ENCODE measurements around the gene FGF21. TPM values are rescaled to one million over a fixed set of nuclear protein-coding genes. Genes with fewer than 3 reads are reported as not detected.
"Not testable (repeated sequence)": the region's sequence is repeated elsewhere in the genome, so short reads cannot be mapped to it uniquely, and the experiment has no call there.

FGF21 gene
- not detected for polyA plus RNA-seq (ENCODE audit: low read depth in 6 of 6)

GRCh38 chr19:48755084-48755641 lies at the start of gene FGF21:
FGF21 (plus strand) TSS chr19:48755524; CDS start chr19:48756237, 713 bp downstream.
- Mint-ChIP-seq H3K9me3 (no peaks in the 10 kb centered on the region), H3K27ac (no peak within 1 kb of the TSS), H3K4me3 (no peak within 1 kb of the TSS), H3K27me3 (peaks cover 23 to 66% (median 44%) of the 10 kb centered on the region in 3 donors), H3K4me1 (peaks cover 17 to 25% (median 17%) of the 10 kb centered on the region in 3 donors), H3K36me3 (no peaks in the 10 kb centered on the region)
- ATAC-seq (ENCODE audit: low read depth in 2 of 2) (no peak), DNase-seq (no peak)

- no peak for DNase-seq
- peak overlapping the region in 1 of 8 donors; percentile 82 for H3K4me3 Mint-ChIP-seq
- peaks cover 4 to 13% (median 13%) of the 10 kb centered on the region in 3 donors for H3K4me1 Mint-ChIP-seq
- no peak for ATAC-seq (ENCODE audit: low read depth in 2 of 2)
- peaks cover 0 to 3% (median 0%) of the 10 kb centered on the region in 7 donors for H3K9me3 Mint-ChIP-seq
- no peaks in the 10 kb centered on the region for H3K27me3 Mint-ChIP-seq
- H3K27ac Mint-ChIP-seq: peak overlapping the region in 1 of 6 donors; percentile 54
- H3K36me3 Mint-ChIP-seq: no peaks in the 10 kb centered on the region
Observed at GRCh38 chr19:48708471-48708870, 46.9 kb upstream of the FGF21 start.

- Mint-ChIP-seq H3K36me3 (no peaks in the 10 kb centered on the region), H3K27ac (no peak overlapping the region), H3K4me1 (peaks cover 15 to 30% (median 30%) of the 10 kb centered on the region in 3 donors), H3K4me3 (peak overlapping the region in 2 of 8 donors; percentile 54 to 73), H3K27me3 (no peaks in the 10 kb centered on the region), H3K9me3 (peaks cover 0 to 3% (median 0%) of the 10 kb centered on the region in 7 donors)
- no peak for DNase-seq
- no peak for ATAC-seq (ENCODE audit: low read depth in 2 of 2)
Observed at GRCh38 chr19:48711106-48711662, 44.1 kb upstream of the FGF21 start.

GRCh38 chr19:48713041-48713863 lies 42.1 kb upstream of the FGF21 start:
- H3K36me3 Mint-ChIP-seq: no peaks in the 10 kb centered on the region
- peaks cover 15 to 30% (median 28%) of the 10 kb centered on the region in 3 donors for H3K4me1 Mint-ChIP-seq
- peak overlapping the region; percentile 78 to 95 (median 92) for H3K4me3 Mint-ChIP-seq
- H3K27me3 Mint-ChIP-seq: no peaks in the 10 kb centered on the region
- ATAC-seq (ENCODE audit: low read depth in 2 of 2) (no peak), DNase-seq (no peak)
- peaks cover 0 to 3% (median 0%) of the 10 kb centered on the region in 7 donors for H3K9me3 Mint-ChIP-seq
- H3K27ac Mint-ChIP-seq: peak overlapping the region in 2 of 6 donors; percentile 50 to 72

- Mint-ChIP-seq H3K4me1 (peaks cover 15 to 32% (median 28%) of the 10 kb centered on the region in 3 donors), H3K27me3 (no peaks in the 10 kb centered on the region), H3K36me3 (no peaks in the 10 kb centered on the region), H3K27ac (peak overlapping the region in 3 of 6 donors; percentile 50 to 78 (median 61)), H3K4me3 (peak overlapping the region; percentile 78 to 95 (median 92)), H3K9me3 (no peaks in the 10 kb centered on the region)
- DNase-seq: peak; percentile 96
- peak; percentile 91 to 92 for ATAC-seq (ENCODE audit: low read depth in 2 of 2)
Observed at GRCh38 chr19:48713864-48714755, 41.2 kb upstream of the FGF21 start.

GRCh38 chr19:48714759-48715675 lies 40.3 kb upstream of the FGF21 start:
- H3K36me3 Mint-ChIP-seq: no peaks in the 10 kb centered on the region
- H3K27me3 Mint-ChIP-seq: no peaks in the 10 kb centered on the region
- H3K9me3 Mint-ChIP-seq: no peaks in the 10 kb centered on the region
- H3K4me1 Mint-ChIP-seq: peaks cover 15 to 36% (median 29%) of the 10 kb centered on the region in 3 donors
- ATAC-seq (ENCODE audit: low read depth in 2 of 2) (no peak), DNase-seq (no peak)
- peak overlapping the region in 3 of 6 donors; percentile 54 to 88 (median 61) for H3K27ac Mint-ChIP-seq
- H3K4me3 Mint-ChIP-seq: peak overlapping the region; percentile 78 to 93 (median 88)

GRCh38 chr19:48715681-48716171 lies 39.6 kb upstream of the FGF21 start:
- H3K27me3 Mint-ChIP-seq: no peaks in the 10 kb centered on the region
- peaks cover 20 to 41% (median 36%) of the 10 kb centered on the region in 3 donors for H3K4me1 Mint-ChIP-seq
- no peaks in the 10 kb centered on the region for H3K9me3 Mint-ChIP-seq
- H3K27ac Mint-ChIP-seq: peak overlapping the region in 3 of 6 donors; percentile 27 to 83 (median 39)
- H3K36me3 Mint-ChIP-seq: no peaks in the 10 kb centered on the region
- DNase-seq (no peak), ATAC-seq (ENCODE audit: low read depth in 2 of 2) (no peak)
- peak overlapping the region in 6 of 8 donors; percentile 25 to 93 (median 80) for H3K4me3 Mint-ChIP-seq

- Mint-ChIP-seq H3K9me3 (no peaks in the 10 kb centered on the region), H3K36me3 (no peaks in the 10 kb centered on the region), H3K27me3 (no peaks in the 10 kb centered on the region), H3K27ac (no peak overlapping the region), H3K4me1 (peaks cover 25 to 47% (median 41%) of the 10 kb centered on the region in 3 donors), H3K4me3 (peak overlapping the region in 3 of 8 donors; percentile 47 to 65 (median 53))
- ATAC-seq (ENCODE audit: low read depth in 2 of 2) (no peak), DNase-seq (no peak)
Observed at GRCh38 chr19:48716562-48717291, 38.6 kb upstream of the FGF21 start.

GRCh38 chr19:48718106-48718505 lies 37.2 kb upstream of the FGF21 start:
- H3K27me3 Mint-ChIP-seq; H3K9me3 Mint-ChIP-seq; H3K36me3 Mint-ChIP-seq; DNase-seq; ATAC-seq (ENCODE audit: low read depth in 2 of 2): not testable (repeated sequence)
- Mint-ChIP-seq H3K4me3 (peak overlapping the region in 1 of 8 donors; percentile 10), H3K27ac (peak overlapping the region in 1 of 6 donors; percentile 69), H3K4me1 (peaks cover 26 to 38% (median 37%) of the 10 kb centered on the region in 3 donors)

- Mint-ChIP-seq H3K9me3 (no peaks in the 10 kb centered on the region), H3K4me3 (peak overlapping the region in 4 of 8 donors; percentile 10 to 55 (median 34)), H3K27me3 (no peaks in the 10 kb centered on the region), H3K27ac (peak overlapping the region in 4 of 6 donors; percentile 28 to 85 (median 56)), H3K36me3 (no peaks in the 10 kb centered on the region), H3K4me1 (peaks cover 21 to 32% (median 32%) of the 10 kb centered on the region in 3 donors)
- DNase-seq (no peak), ATAC-seq (ENCODE audit: low read depth in 2 of 2) (no peak)
Observed at GRCh38 chr19:48718711-48719231, 36.6 kb upstream of the FGF21 start.
